ENCODE results near the gene GRK5. TPM values are rescaled to one million over a fixed set of nuclear protein-coding genes. Genes with fewer than 3 reads are reported as not detected.

Gene GRK5
- total RNA-seq, 4 donors from 2014 or later = 9.2 to 27.3 (median 15.0) TPM

- 84 to 87% methylated on average over 5 of the region's 5 CpGs for WGBS, 2 donors
- Histone ChIP-seq H3K27ac (peak overlapping the region in 2 of 3 donors; percentile 85 to 94), H3K4me1 (peaks cover 46 to 49% of the 10 kb centered on the region in 2 donors), H3K27me3 (no peaks in the 10 kb centered on the region), H3K36me3 (no peaks in the 10 kb centered on the region), H3K9me3 (no peaks in the 10 kb centered on the region), H3K4me3 (replicated peaks in 1 of 3) (no peak overlapping the region)
- no peak for DNase-seq
- TF ChIP-seq POLR2A (IDR thresholded peaks at IDR 0.05) (no peak), CTCF (IDR thresholded peaks at IDR 0.05) (no peak)
- intact Hi-C loops (cut with DNase I) = no loop called here
Observed at GRCh38 chr10:119348106-119348505, 140.7 kb downstream of the GRK5 start.

GRCh38 chr10:119348516-119349240 is 141.3 kb downstream of the GRK5 start:
- TF ChIP-seq CTCF (IDR thresholded peaks at IDR 0.05) (peak in 2 of 6 experiments; percentile 27 to 33), POLR2A (IDR thresholded peaks at IDR 0.05) (peak in 1 of 2 donors; percentile 27)
- peak overlapping the region; percentile 65 to 94 (median 85) for H3K27ac ChIP-seq
- no peaks in the 10 kb centered on the region for H3K27me3 ChIP-seq
- H3K4me3 ChIP-seq (replicated peaks in 1 of 3) = no peak overlapping the region
- intact Hi-C loops (cut with DNase I) = no loop called here
- WGBS, 2 donors = 40 to 47% methylated on average over 13 to 15 of the region's 15 CpGs
- H3K4me1 ChIP-seq = peaks cover 51 to 55% of the 10 kb centered on the region in 2 donors
- no peaks in the 10 kb centered on the region for H3K9me3 ChIP-seq
- no peaks in the 10 kb centered on the region for H3K36me3 ChIP-seq
- DNase-seq = peak; percentile 78 to 83

- TF ChIP-seq CTCF (IDR thresholded peaks at IDR 0.05) = no peak
- no peak for TF ChIP-seq POLR2A (IDR thresholded peaks at IDR 0.05)
- WGBS, 2 donors = 68 to 90% methylated on average over 3 of the region's 5 CpGs
Observed at GRCh38 chr10:119349341-119349740, 142.0 kb downstream of the GRK5 start.

GRCh38 chr10:119349937-119350501 is 142.6 kb downstream of the GRK5 start:
- H3K36me3 ChIP-seq = no peaks in the 10 kb centered on the region
- H3K4me1 ChIP-seq = peaks cover 51 to 55% of the 10 kb centered on the region in 2 donors
- 64 to 79% methylated on average over 8 to 9 of the region's 9 CpGs for WGBS, 2 donors
- H3K27ac ChIP-seq = peak overlapping the region; percentile 65 to 94 (median 85)
- intact Hi-C loops (cut with DNase I) = no loop called here
- no peak overlapping the region for H3K4me3 ChIP-seq (replicated peaks in 1 of 3)
- H3K9me3 ChIP-seq = no peaks in the 10 kb centered on the region
- DNase-seq = no peak
- TF ChIP-seq CTCF (IDR thresholded peaks at IDR 0.05) = no peak
- TF ChIP-seq POLR2A (IDR thresholded peaks at IDR 0.05) = no peak
- H3K27me3 ChIP-seq = no peaks in the 10 kb centered on the region

More at GRCh38 chr10:119349341-119349740, 142.0 kb downstream of the GRK5 start:
- H3K4me1 ChIP-seq = peaks cover 51 to 55% of the 10 kb centered on the region in 2 donors
- no peak overlapping the region for H3K4me3 ChIP-seq (replicated peaks in 1 of 3)
- no peaks in the 10 kb centered on the region for H3K27me3 ChIP-seq
- H3K9me3 ChIP-seq = no peaks in the 10 kb centered on the region
- no peaks in the 10 kb centered on the region for H3K36me3 ChIP-seq
- DNase-seq = no peak
- peak overlapping the region; percentile 65 to 94 (median 85) for H3K27ac ChIP-seq
- intact Hi-C loops (cut with DNase I) = no loop called here

All from thyroid gland (tissue), 4 donors.